Measurements from ENCODE around the gene LMX1B. TPM values are rescaled to one million over a fixed set of nuclear protein-coding genes. Genes with fewer than 3 reads are reported as not detected.

Gene LMX1B
- total and polyA plus RNA-seq, 2 donors (not counting 3 experiments of a cell fraction or from before 2014, with no cell fraction given) = not detected

- Histone ChIP-seq H3K27me3 (ENCODE audit: control insufficient read depth in 2 of 2, insufficient read depth in 2 of 2, low read length in 2 of 2) (peaks cover 6 to 16% of the 10 kb centered on the region in 2 experiments), H4K20me1 (replicated peaks; ENCODE audit: control insufficient read depth, extremely low read depth, insufficient read depth, low read length) (no peaks in the 10 kb centered on the region), H2AFZ (ENCODE audit: low read depth, low read length) (no peak overlapping the region), H3K9me3 (replicated peaks; ENCODE audit: control insufficient read depth, insufficient read depth, low read length) (no peaks in the 10 kb centered on the region), H3K4me3 (replicated peaks in 1 of 3; ENCODE audit: insufficient read depth in 1 of 3, low read depth in 1 of 3, low read length in 3 of 3) (no peak overlapping the region), H3K27ac (ENCODE audit: insufficient read depth, low read depth, low read length) (no peak overlapping the region), H3K9ac (replicated peaks; ENCODE audit: extremely low read depth, insufficient read depth, low read length) (no peak overlapping the region), H3K9me1 (replicated peaks; ENCODE audit: control insufficient read depth, extremely low read depth, insufficient read depth, low read length) (no peaks in the 10 kb centered on the region), H3K4me1 (ENCODE audit: control insufficient read depth, extremely low read depth, insufficient read depth, low read length) (no peaks in the 10 kb centered on the region), H3K4me2 (ENCODE audit: insufficient read depth, low read length) (no peak overlapping the region), H3K79me2 (ENCODE audit: control insufficient read depth, insufficient read depth, low read length) (no peaks in the 10 kb centered on the region), H3K36me3 (ENCODE audit: control insufficient read depth in 2 of 2, extremely low read depth in 1 of 2, insufficient read depth in 2 of 2, low read length in 2 of 2) (no peaks in the 10 kb centered on the region)
- POLR2A ChIA-PET = no interaction called here
- no peak for FAIRE-seq
- no peak for TF ChIP-seq MYC (IDR thresholded peaks at IDR 0.05; ENCODE audit: low read depth, low read length)
- no peak for TF ChIP-seq POLR2A (IDR thresholded peaks at IDR 0.05; ENCODE audit: low read depth, low read length)
- TF ChIP-seq FOS (IDR thresholded peaks at IDR 0.05; ENCODE audit: borderline replicate concordance, insufficient read depth, low read length) = no peak
- no peak for TF ChIP-seq CTCF (IDR thresholded peaks at IDR 0.05; ENCODE audit: extremely low read depth in 1 of 2, insufficient read depth in 1 of 2, low read depth in 1 of 2, low read length in 2 of 2)
- no peak for TF ChIP-seq JUN (IDR thresholded peaks at IDR 0.05; ENCODE audit: borderline replicate concordance, insufficient read depth, insufficient read length, low read depth)
- TF ChIP-seq, protein P1, sequence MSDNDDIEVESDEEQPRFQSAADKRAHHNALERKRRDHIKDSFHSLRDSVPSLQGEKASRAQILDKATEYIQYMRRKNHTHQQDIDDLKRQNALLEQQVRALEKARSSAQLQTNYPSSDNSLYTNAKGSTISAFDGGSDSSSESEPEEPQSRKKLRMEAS (IDR thresholded peaks at IDR 0.05; ENCODE audit: insufficient read depth, insufficient read length) = no peak
- no peak for TF ChIP-seq GATA2 (IDR thresholded peaks at IDR 0.05; ENCODE audit: insufficient read depth, insufficient read length, low read depth, low read length)
- TF ChIP-seq EZH2 (IDR thresholded peaks at IDR 0.05; ENCODE audit: borderline replicate concordance, low read depth, low read length, severe bottlenecking) = no peak
- no peak for TF ChIP-seq POLR2AphosphoS5 (IDR thresholded peaks at IDR 0.05; ENCODE audit: insufficient read depth, low read depth, low read length)
- intact Hi-C loops (cut with micrococcal nuclease) (no loop called here), dilution Hi-C loops (cut with MboI; ENCODE audit: extremely low pct_ligation_motif_present, low sequenced_read_pairs) (no loop called here)
- DNase-seq (ENCODE audit: low read depth, low spot score) = no peak
- CTCF ChIA-PET = interaction anchor here (1.0 to 1.7 kb wide), 4 partner anchors 10 to 61 kb away, joined by 4 to 7 read pairs (median 6); no protein-coding TSS in a partner anchor
- BruUV-seq (replicated peaks) = no TSS peak
Measured at GRCh38 chr9:126720661-126721563, 107.2 kb downstream of the LMX1B start.

Data from endothelial cell of umbilical vein (primary cell).